Mesothelial cell of epicardium (in vitro differentiated cells): ENCODE data around the gene GDF15. TPM values are rescaled to one million over a fixed set of nuclear protein-coding genes. Genes with fewer than 3 reads are reported as not detected.

Experiments
- DNase-seq, 2 experiments: peaks; one replicate each; pipeline ENCODE4 v3.0.0; 2021; ENCODE audit warnings: low spot score in 2 of 2; ENCODE audit not compliant: unreplicated experiment in 2 of 2
- H3K27ac Mint-ChIP-seq: 2 replicates; pipeline ENCODE4 v1.8.0; 2021; ENCODE audit warnings: mixed read lengths
- H3K27me3 Mint-ChIP-seq: 2 replicates; pipeline ENCODE4 v1.8.0; 2021; ENCODE audit warnings: low read depth, mixed read lengths
- H3K36me3 Mint-ChIP-seq: 2 replicates; pipeline ENCODE4 v1.8.0; 2021; ENCODE audit warnings: mixed read lengths
- H3K4me1 Mint-ChIP-seq: 2 replicates; pipeline ENCODE4 v1.8.0; 2021; ENCODE audit warnings: mixed read lengths
- H3K4me3 Mint-ChIP-seq: 2 replicates; pipeline ENCODE4 v1.8.0; 2021; ENCODE audit warnings: mild to moderate bottlenecking, moderate library complexity, mixed read lengths
- H3K9me3 Mint-ChIP-seq: 2 replicates; pipeline ENCODE4 v1.8.0; 2021; ENCODE audit warnings: mixed read lengths
- total RNA-seq: library from RNA; stranded (reverse); gene quantifications from 3 replicates; pipeline ENCODE4 v1.2.1, GENCODE V29; 2021
- TF ChIP-seq, protein P1 (sequence below): fragments of 200-600 bp; sonication (generic); IDR thresholded peaks from one replicate; pipeline ENCODE4 v1.5.0; 2021; ENCODE audit warnings: antibody characterized with exemption; ENCODE audit not compliant: unreplicated experiment

The GDF15 gene
- total RNA-seq, 1 donor from 2014 or later, result 4.7 TPM

DNA sequence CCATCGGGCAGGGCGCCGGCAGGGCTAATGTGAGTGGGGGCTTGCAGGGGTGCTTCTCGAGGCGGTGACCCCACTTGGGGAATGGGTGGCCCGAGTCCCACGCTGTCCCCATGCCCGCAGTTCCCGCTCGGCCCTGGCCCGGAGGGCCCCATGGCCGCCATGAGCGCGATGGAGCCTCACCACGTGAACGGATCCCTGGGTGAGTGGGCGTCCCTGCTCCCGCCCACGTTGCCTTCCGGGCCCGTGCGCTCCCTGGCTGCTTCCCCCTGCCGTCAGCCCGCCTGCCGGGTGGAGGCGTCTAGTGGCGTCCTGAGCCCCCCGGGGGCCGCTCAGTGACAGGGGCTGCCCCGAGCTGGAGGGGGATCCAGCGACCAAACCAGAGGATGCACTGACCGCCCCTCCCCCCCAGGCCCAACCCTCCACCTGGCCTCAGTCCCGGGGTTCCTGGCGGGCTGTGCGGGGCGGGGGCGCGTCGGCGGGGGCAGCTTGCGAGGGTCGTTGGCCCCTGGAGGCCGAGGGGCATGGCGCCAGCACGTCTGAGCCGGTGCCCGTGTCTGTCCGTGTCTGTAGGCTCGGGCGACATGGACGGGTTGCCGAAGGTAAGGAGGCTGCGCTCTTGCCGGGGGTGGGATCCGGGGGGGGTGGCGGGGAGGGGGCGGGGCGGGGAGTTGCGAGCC is 47.2 kb downstream of the GDF15 start:
- H3K4me3 Mint-ChIP-seq, result peak overlapping the region; percentile 62
- H3K4me1 Mint-ChIP-seq, result peaks cover 37% of the 10 kb centered on the region
- no peaks in the 10 kb centered on the region for H3K27me3 Mint-ChIP-seq
- peak overlapping the region; percentile 79 for H3K27ac Mint-ChIP-seq
- peaks cover 2% of the 10 kb centered on the region for H3K36me3 Mint-ChIP-seq
- DNase-seq, result peak; percentile 62 to 74
- TF ChIP-seq, protein P1, sequence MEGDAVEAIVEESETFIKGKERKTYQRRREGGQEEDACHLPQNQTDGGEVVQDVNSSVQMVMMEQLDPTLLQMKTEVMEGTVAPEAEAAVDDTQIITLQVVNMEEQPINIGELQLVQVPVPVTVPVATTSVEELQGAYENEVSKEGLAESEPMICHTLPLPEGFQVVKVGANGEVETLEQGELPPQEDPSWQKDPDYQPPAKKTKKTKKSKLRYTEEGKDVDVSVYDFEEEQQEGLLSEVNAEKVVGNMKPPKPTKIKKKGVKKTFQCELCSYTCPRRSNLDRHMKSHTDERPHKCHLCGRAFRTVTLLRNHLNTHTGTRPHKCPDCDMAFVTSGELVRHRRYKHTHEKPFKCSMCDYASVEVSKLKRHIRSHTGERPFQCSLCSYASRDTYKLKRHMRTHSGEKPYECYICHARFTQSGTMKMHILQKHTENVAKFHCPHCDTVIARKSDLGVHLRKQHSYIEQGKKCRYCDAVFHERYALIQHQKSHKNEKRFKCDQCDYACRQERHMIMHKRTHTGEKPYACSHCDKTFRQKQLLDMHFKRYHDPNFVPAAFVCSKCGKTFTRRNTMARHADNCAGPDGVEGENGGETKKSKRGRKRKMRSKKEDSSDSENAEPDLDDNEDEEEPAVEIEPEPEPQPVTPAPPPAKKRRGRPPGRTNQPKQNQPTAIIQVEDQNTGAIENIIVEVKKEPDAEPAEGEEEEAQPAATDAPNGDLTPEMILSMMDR, result no peak
- H3K9me3 Mint-ChIP-seq, result no peaks in the 10 kb centered on the region

DNA sequence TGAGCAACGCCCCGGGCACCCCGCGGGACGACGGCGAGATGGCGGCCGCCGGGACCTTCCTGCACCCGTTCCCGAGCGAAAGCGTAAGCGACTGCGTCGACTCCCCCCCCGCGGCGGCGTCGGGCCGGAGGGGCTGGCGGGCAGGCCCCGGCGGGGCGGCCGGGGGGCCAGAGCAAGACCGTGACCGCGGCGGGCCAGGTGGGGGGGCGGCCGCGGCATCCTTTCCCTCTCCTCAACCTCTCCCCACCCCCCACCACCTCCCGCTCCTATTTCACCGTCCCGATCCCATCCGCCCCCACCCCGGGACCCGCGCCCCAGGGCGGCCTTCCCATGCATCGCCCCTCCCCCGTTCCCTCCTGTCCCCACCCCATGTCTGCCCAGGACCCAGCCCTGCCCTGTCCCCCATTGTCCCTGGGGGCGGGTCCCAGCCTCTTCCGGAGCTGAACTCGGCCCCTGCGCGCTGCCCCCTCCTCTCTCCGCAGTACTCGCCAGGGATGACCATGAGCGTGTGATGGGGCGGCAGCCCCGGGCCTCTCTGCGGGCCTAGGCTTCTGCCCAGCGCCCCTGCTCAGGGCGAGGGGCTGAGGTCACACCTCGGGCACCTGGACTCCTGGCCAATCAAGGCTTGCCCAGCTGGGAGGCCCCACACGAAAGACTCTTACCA is 47.9 kb downstream of the GDF15 start:
- peak overlapping the region; percentile 86 for H3K27ac Mint-ChIP-seq

DNA sequence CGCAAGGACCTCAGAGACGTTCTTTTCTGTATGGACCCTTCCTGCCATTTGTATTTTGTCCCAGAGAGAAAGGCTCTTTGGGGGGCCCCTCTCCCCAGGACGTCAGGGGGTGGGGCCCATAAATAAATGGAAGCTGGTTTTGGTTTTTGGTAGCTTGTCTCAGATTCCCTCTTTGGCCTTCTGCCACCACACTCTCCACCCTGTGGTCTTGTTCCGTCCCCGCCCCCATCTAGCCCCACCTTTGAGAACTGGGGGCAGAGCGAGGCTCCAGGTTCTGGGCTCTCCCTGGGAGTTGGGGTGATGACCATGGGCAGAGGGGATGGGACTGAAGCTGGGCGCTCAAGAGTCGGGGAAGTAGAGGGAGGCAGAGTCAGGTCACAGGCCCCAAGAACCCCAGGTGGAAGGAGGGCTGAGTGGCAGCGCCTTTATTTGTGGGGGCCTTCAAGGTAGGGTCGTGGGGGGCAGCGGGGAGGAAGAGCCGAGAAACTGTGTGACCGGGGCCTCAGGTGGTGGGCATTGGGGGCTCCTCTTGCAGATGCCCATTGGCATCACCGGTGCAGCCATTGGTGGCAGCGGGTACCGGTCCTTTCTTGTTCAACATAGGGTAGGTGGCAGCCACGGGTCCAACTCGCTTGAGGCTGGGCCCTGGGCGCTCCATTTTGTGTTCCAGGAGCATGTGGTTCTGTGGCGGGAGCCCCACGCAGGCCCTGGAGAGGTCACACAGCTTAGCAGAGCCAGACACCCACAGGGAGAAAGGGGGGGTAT is 48.6 kb downstream of the GDF15 start:
- Mint-ChIP-seq H3K27ac (peak overlapping the region; percentile 86), H3K4me1 (peaks cover 48% of the 10 kb centered on the region), H3K36me3 (peaks cover 2% of the 10 kb centered on the region), H3K4me3 (peak overlapping the region; percentile 75), H3K27me3 (no peaks in the 10 kb centered on the region), H3K9me3 (no peaks in the 10 kb centered on the region)
- TF ChIP-seq, protein P1, result no peak
- no peak for DNase-seq

More for the DNA sequence above, 47.9 kb downstream of the GDF15 start:
- no peak for DNase-seq
- TF ChIP-seq, protein P1, result no peak
- Mint-ChIP-seq H3K4me3 (peak overlapping the region; percentile 75), H3K9me3 (no peaks in the 10 kb centered on the region), H3K4me1 (peaks cover 41% of the 10 kb centered on the region), H3K36me3 (peaks cover 2% of the 10 kb centered on the region), H3K27me3 (no peaks in the 10 kb centered on the region)

DNA sequence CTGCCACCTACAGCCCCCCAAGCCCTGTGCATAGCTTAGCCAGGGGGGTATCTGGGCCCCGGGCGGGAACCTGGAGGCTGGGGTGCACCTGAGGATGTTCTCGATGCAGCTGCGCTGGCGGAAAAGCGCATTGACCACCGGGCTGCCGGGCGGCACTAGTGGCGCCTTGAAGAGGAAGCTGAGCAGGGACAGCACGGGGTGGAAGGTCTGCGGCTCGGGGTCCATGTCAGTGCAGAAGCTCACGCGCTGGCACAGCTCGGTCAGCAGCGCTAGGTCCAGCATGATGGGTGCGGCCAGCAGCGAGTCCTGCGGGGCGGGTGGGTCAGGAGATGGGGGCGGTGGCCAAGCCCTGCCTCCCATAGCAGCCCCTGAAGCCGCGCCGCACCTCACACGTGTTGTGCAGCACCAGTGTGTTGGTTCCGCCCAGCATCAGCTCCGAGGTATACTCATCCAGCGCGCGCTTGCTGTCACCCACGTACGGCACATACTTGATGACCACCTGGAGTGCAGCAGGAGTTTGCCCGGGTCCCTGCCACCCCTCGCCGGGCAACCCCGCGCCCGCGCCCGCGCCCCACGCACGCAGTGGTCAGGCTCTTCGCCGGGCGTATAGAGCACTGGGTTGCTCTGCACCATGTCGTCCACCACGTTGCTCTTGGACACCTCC is 49.4 kb downstream of the GDF15 start:
- no peaks in the 10 kb centered on the region for H3K27me3 Mint-ChIP-seq
- H3K9me3 Mint-ChIP-seq, result no peaks in the 10 kb centered on the region
- TF ChIP-seq, protein P1, result no peak
- H3K27ac Mint-ChIP-seq, result no peak overlapping the region
- DNase-seq, result no peak
- peaks cover 49% of the 10 kb centered on the region for H3K4me1 Mint-ChIP-seq
- H3K4me3 Mint-ChIP-seq, result peak overlapping the region; percentile 75
- H3K36me3 Mint-ChIP-seq, result peaks cover 2% of the 10 kb centered on the region

DNA sequence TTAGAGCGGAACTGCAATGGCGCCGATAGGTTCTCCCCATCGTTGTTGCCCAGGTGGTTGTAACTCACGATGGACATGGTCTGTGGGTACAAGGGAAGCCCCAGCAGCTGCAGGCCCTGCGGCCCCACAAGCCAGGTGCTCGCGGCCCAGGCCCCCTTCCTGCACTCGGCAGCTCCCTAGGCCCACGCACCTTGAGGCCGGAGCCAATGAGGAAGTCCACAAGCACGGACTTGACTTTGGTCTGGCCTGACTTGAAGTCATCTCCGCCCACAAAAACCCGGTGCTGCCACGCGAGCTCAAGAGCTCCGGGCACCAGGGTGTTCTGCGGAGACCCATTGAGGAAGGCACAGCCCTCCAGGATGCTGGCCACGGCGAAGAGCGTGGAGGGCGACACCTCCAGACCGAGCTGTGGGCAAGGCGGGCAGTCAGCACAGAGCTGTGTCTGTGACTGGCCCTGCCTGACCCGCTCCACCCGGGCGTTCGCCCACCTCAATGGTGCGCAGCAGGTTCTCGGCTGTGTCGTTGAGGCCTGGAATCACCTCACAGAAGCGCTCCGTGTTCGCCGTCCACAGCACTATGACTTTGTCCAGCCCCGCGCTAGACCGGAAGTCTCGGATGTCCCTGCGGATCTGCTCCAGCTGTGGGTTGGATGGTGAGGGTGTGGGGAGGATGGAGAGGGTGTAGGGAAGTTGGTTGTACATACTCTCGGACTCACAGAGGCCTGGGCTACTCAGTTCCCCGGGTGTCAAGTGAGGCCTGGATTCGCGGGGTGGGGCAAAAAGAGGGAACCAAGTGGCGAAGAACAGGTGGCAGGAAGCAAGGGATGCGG is 50.1 kb downstream of the GDF15 start:
- peaks cover 53% of the 10 kb centered on the region for H3K4me1 Mint-ChIP-seq
- TF ChIP-seq, protein P1, result no peak
- H3K4me3 Mint-ChIP-seq, result peak overlapping the region; percentile 75
- peak overlapping the region; percentile 86 for H3K27ac Mint-ChIP-seq
- H3K36me3 Mint-ChIP-seq, result peaks cover 2% of the 10 kb centered on the region
- no peak for DNase-seq
- no peaks in the 10 kb centered on the region for H3K27me3 Mint-ChIP-seq
- H3K9me3 Mint-ChIP-seq, result no peaks in the 10 kb centered on the region
